ENCODE measurements around the gene PTPRE.

- TF ChIP-seq POLR2A (IDR thresholded peaks at IDR 0.05) (no peak), CTCF (IDR thresholded peaks at IDR 0.05) (peak in 1 of 3 donors; percentile 97)
Measured at GRCh38 chr10:128011059-128011979, 104.4 kb downstream of the PTPRE start.

Data from lower leg skin (tissue), 3 donors.